Activated CD8-positive, alpha-beta T cell treated with anti-CD3 and anti-CD28 coated beads, Interleukin-2, amount 10 ng/mL, durations not matched to agents 7 days and 5 days (primary cell): ENCODE measurements around the gene ZBTB44. TPM values are rescaled to one million over a fixed set of nuclear protein-coding genes. Genes with fewer than 3 reads are reported as not detected.
"Not testable (repeated sequence)": the region's sequence is repeated elsewhere in the genome, so short reads cannot be mapped to it uniquely, and the experiment has no call there.

Experiments
- ATAC-seq: fragments of 150-1000 bp; cut with Tn5 transposase; one replicate; pipeline ENCODE4 v1.10.0; 2021; ENCODE audit warnings: moderate library complexity
- CTCF ChIA-PET: fragments of 350-600 bp; sonication (Branson Sonifier 250); formaldehyde crosslinking; loops from one replicate; lab custom pipeline; 2021; ENCODE audit warnings: antibody characterized with exemption; lab: Charles Lee
- POLR2A ChIA-PET: fragments of 350-600 bp; sonication (Branson Sonifier 250); formaldehyde crosslinking; loops from one replicate; lab custom pipeline; 2021; ENCODE audit warnings: antibody characterized with exemption; lab: Charles Lee
- DNase-seq: peaks from one replicate; pipeline ENCODE4 v3.0.0-alpha.2; 2020
- H3K27ac Mint-ChIP-seq: one replicate; pipeline ENCODE4 v1.8.0; 2021; ENCODE audit warnings: mild to moderate bottlenecking, mixed read lengths
- H3K27me3 Mint-ChIP-seq: one replicate; pipeline ENCODE4 v1.8.0; 2021; ENCODE audit warnings: low read depth, mixed read lengths
- H3K36me3 Mint-ChIP-seq: one replicate; pipeline ENCODE4 v1.8.0; 2021; ENCODE audit warnings: low read depth, mixed read lengths
- H3K4me1 Mint-ChIP-seq: one replicate; pipeline ENCODE4 v1.8.0; 2021; ENCODE audit warnings: low read depth, mixed read lengths
- H3K4me3 Mint-ChIP-seq: one replicate; pipeline ENCODE4 v1.8.0; 2021; ENCODE audit warnings: mild to moderate bottlenecking, mixed read lengths
- H3K9me3 Mint-ChIP-seq: one replicate; pipeline ENCODE4 v1.8.0; 2022; ENCODE audit warnings: mixed read lengths; ENCODE audit not compliant: insufficient read depth
- total RNA-seq, 2 experiments: library from RNA; stranded (reverse); gene quantifications; one replicate each; pipeline ENCODE4 v1.2.3, GENCODE V29; 2021

Gene ZBTB44
- total RNA-seq, 2 experiments from 2014 or later = 37.8 to 42.1 TPM

DNA sequence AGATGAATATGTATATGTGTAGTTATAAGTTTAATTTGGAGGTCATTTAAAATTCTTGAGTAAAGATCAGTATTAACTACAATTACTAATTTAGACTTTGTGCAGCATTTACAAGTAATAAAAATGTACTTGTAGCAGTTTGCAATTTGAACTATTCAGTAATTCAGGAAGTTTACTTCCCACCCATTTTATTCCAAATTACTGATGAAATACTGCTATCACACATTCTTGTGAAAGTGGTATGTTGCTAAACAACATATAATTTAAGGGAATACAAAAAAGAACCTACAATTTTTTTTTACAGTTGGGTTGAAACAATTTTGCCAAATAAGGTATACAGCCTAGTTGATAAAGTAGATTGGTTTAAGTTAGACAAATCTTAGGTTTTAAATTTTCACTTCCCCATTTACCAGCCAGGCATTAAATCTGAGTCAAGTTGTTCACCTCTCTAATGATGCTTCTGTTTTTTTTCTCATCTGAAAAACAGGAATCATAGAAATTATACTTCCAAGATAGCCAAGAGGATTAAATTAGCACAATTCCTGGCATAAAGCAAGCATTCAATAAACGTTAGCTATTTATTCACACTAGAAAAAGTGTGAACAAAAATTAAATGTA is 45.3 kb downstream of the ZBTB44 start:
- ATAC-seq (no peak), DNase-seq (no peak)
- Mint-ChIP-seq H3K4me3 (no peak overlapping the region), H3K27me3 (no peaks in the 10 kb centered on the region), H3K9me3 (no peaks in the 10 kb centered on the region), H3K36me3 (peaks cover 17% of the 10 kb centered on the region), H3K27ac (no peak overlapping the region), H3K4me1 (peaks cover 5% of the 10 kb centered on the region)
- POLR2A ChIA-PET = no interaction called here
- CTCF ChIA-PET = no interaction called here

DNA sequence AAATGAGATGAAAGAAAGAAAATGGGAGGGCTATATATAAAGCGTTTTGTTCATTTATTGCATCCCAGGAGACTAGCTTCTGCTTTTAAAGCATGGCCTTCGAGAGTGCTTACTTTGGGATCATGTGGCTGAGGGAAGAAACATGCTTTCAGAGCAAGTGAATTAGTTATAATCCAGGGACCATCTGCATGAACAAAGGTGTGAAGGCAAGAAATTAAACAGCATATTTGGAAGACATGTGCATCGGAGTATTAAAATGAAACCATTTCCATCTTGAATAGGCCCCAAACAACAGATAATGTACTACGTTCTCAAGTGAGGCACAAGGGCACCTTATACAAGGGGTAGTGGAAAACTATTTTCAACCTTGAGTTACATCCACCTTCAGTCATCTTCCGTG is 51.4 kb downstream of the ZBTB44 start:
- no peaks in the 10 kb centered on the region for H3K27me3 Mint-ChIP-seq
- no peak for ATAC-seq
- no peak overlapping the region for H3K4me3 Mint-ChIP-seq
- H3K27ac Mint-ChIP-seq = peak overlapping the region; percentile 20
- no peak for DNase-seq
- peaks cover 11% of the 10 kb centered on the region for H3K4me1 Mint-ChIP-seq
- peaks cover 34% of the 10 kb centered on the region for H3K36me3 Mint-ChIP-seq
- ChIA-PET CTCF (no interaction called here), POLR2A (no interaction called here)
- H3K9me3 Mint-ChIP-seq = peaks cover 6% of the 10 kb centered on the region

DNA sequence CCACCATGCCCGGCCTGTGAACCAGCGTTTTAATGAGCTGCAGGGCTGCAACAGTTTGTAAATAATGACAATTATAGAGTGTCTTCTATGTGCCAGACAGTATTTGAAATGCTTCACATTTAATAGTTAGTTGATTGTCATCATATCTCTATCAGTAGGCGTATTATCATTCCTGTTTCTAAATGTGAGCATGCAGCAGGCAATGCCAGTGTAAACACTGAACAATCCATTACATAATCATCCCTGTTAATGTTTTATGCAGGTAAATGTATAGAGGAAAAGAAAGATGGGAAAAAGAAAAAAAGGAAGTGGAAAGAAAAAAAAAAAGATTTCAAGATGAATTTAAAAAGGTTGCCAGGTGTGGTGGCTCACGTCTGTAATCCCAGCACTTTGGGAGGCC is 52.3 kb downstream of the ZBTB44 start:
- ATAC-seq (no peak), DNase-seq (no peak)
- H3K27ac Mint-ChIP-seq = no peak overlapping the region
- CTCF ChIA-PET = interaction anchor here (0.5 kb wide), 1 partner anchor 330 kb away, joined by 5 read pairs; no protein-coding TSS in a partner anchor
- no peaks in the 10 kb centered on the region for H3K27me3 Mint-ChIP-seq
- POLR2A ChIA-PET = no interaction called here
- peaks cover 39% of the 10 kb centered on the region for H3K36me3 Mint-ChIP-seq
- peaks cover 11% of the 10 kb centered on the region for H3K4me1 Mint-ChIP-seq
- peaks cover 6% of the 10 kb centered on the region for H3K9me3 Mint-ChIP-seq
- no peak overlapping the region for H3K4me3 Mint-ChIP-seq

DNA sequence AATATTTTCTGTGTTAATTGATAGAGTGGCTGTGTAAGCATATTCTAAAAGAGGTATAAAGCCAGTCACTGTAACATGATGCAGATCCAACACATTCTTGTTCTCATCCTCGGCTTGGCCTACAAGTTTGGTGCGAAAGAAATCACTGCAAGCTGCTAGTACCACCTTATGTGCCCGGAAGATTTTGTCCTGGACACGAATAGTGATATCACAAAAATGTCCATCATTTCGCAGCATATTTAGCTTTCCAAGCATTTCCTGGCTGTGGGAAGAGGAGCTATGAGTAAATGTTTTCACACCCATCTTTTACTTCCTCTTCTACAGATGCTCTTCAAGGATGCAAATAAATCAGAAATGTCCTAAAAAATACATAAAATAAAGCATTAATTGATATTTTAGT is 53.1 kb downstream of the ZBTB44 start:
- CTCF ChIA-PET = no interaction called here
- no peak for ATAC-seq
- peaks cover 11% of the 10 kb centered on the region for H3K4me1 Mint-ChIP-seq

GRCh38 chr11:130260742-130261141 is 54.0 kb downstream of the ZBTB44 start:
- ChIA-PET CTCF (no interaction called here), POLR2A (no interaction called here)
- Mint-ChIP-seq H3K4me3 (no peak overlapping the region), H3K9me3 (peaks cover 6% of the 10 kb centered on the region), H3K36me3 (peaks cover 38% of the 10 kb centered on the region), H3K27me3 (no peaks in the 10 kb centered on the region), H3K4me1 (peaks cover 11% of the 10 kb centered on the region), H3K27ac (no peak overlapping the region)
- ATAC-seq (no peak), DNase-seq (no peak)

More for the DNA sequence above, 53.1 kb downstream of the ZBTB44 start:
- no peak overlapping the region for H3K4me3 Mint-ChIP-seq
- H3K9me3 Mint-ChIP-seq = peaks cover 6% of the 10 kb centered on the region
- no peaks in the 10 kb centered on the region for H3K27me3 Mint-ChIP-seq
- DNase-seq = no peak
- H3K36me3 Mint-ChIP-seq = peaks cover 39% of the 10 kb centered on the region
- H3K27ac Mint-ChIP-seq = no peak overlapping the region
- POLR2A ChIA-PET = no interaction called here

DNA sequence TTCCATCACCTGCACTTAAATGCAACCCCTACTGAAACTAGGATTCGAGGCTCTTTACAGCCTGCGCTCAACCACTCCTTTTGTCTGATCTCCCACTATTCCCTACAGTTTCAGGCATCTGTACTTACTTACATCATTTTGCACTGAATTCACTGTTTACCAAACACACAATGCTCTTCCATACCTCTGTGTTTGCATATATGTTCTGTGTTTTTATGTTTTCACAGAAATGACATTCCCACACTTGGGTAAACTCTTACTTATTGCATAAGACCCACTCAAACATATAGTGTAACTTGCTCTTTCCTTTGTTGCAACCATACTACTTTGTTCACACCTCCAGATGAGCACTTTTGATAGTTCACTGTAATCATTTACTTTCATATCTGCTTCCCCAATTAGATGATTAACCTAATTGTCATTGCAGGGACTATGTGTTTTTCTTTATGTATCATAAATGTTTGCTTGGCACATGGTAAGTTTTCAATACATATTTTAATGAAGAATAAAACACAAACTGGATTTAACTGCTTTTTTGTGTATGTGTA is 54.6 kb downstream of the ZBTB44 start:
- Mint-ChIP-seq H3K36me3 (peaks cover 42% of the 10 kb centered on the region), H3K4me1 (peaks cover 11% of the 10 kb centered on the region), H3K27me3 (no peaks in the 10 kb centered on the region), H3K9me3 (peaks cover 6% of the 10 kb centered on the region), H3K27ac (no peak overlapping the region), H3K4me3 (no peak overlapping the region)
- POLR2A ChIA-PET = no interaction called here
- CTCF ChIA-PET = no interaction called here
- no peak for ATAC-seq
- DNase-seq = no peak

DNA sequence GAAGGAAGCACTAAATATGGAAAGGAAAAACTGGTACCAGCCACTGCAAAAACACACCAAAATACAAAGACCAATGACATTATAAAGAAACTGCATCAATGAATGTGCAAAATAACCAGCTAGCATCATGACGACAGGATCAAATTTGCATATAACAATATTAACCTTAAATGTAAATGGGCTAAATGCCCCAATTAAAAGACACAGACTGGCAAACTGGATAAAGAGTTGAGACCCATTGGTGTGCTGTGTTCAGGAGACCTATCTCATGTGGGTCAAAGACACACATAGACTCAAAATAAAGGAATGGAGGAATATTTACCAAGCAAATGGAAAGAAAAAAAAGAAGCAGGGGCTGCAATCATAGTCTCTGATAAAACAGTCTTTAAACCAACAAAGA is 63.0 kb downstream of the ZBTB44 start:
- peaks cover 52% of the 10 kb centered on the region for H3K36me3 Mint-ChIP-seq
- ATAC-seq, H3K9me3 Mint-ChIP-seq, H3K27ac Mint-ChIP-seq, POLR2A ChIA-PET, H3K4me3 Mint-ChIP-seq, DNase-seq, CTCF ChIA-PET, H3K27me3 Mint-ChIP-seq: not testable (repeated sequence)
- peaks cover 13% of the 10 kb centered on the region for H3K4me1 Mint-ChIP-seq

DNA sequence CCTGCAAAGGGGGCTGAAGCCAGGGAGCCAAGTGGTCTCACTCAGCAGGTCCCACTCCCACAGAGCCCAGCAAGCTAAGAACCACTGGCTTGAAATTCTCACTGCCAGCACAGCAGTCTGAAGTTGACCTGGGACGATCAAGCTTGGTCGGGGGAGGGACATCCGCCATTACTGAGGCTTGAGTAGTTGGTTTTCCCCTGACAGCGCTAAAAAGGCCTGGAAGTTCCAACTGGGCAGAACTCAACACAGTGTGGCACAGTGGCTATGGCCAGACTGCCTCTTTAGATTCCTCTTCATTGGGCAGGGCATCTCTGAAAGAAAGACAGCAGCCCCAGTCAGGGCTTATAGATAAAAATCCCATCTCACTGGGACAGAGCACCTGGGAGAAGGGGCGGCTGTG is 64.8 kb downstream of the ZBTB44 start:
- DNase-seq, H3K9me3 Mint-ChIP-seq, ATAC-seq, POLR2A ChIA-PET, H3K27me3 Mint-ChIP-seq, CTCF ChIA-PET, H3K4me3 Mint-ChIP-seq, H3K27ac Mint-ChIP-seq: not testable (repeated sequence)
- H3K4me1 Mint-ChIP-seq = peaks cover 16% of the 10 kb centered on the region
- peaks cover 44% of the 10 kb centered on the region for H3K36me3 Mint-ChIP-seq

GRCh38 chr11:130249371-130249770 is 65.3 kb downstream of the ZBTB44 start:
- Mint-ChIP-seq H3K27me3 (no peaks in the 10 kb centered on the region), H3K4me3 (no peak overlapping the region), H3K9me3 (peaks cover 9% of the 10 kb centered on the region), H3K36me3 (peaks cover 43% of the 10 kb centered on the region), H3K27ac (no peak overlapping the region), H3K4me1 (peaks cover 17% of the 10 kb centered on the region)
- no peak for ATAC-seq
- no peak for DNase-seq
- ChIA-PET CTCF (no interaction called here), POLR2A (no interaction called here)

- CTCF ChIA-PET = no interaction called here
- Mint-ChIP-seq H3K27me3 (no peaks in the 10 kb centered on the region), H3K9me3 (peaks cover 2% of the 10 kb centered on the region), H3K36me3 (peaks cover 37% of the 10 kb centered on the region), H3K27ac (peak overlapping the region; percentile 47), H3K4me1 (peaks cover 30% of the 10 kb centered on the region), H3K4me3 (no peak overlapping the region)
- ATAC-seq (no peak), DNase-seq (no peak)
- POLR2A ChIA-PET = no interaction called here
These were observed 67.4 kb downstream of the ZBTB44 start for GRCh38 chr11:130247319-130247718.

GRCh38 chr11:130246738-130247137 is 68.0 kb downstream of the ZBTB44 start:
- H3K27me3 Mint-ChIP-seq = no peaks in the 10 kb centered on the region
- ATAC-seq (no peak), DNase-seq (no peak)
- POLR2A ChIA-PET = no interaction called here
- H3K36me3 Mint-ChIP-seq = peaks cover 32% of the 10 kb centered on the region
- peak overlapping the region; percentile 37 for H3K27ac Mint-ChIP-seq
- peaks cover 30% of the 10 kb centered on the region for H3K4me1 Mint-ChIP-seq
- CTCF ChIA-PET = no interaction called here
- H3K4me3 Mint-ChIP-seq = no peak overlapping the region
- no peaks in the 10 kb centered on the region for H3K9me3 Mint-ChIP-seq

DNA sequence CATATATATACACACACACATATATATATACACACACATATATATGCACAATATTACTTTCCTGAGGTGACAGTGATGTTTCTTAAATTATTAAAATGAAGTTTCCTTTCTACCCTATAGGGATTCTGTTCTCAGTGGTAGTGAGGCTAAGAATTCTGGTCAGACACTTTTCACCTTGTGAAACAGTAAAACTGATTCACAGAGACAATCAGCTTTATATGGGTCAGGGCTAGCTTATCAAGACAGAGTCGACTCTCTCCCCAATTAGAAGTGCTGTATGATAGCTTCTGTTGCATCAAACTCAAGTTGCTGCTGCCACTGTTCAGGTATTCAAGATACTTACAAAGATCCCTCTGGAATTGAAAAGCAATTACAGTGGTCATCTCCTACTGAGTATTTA is 68.4 kb downstream of the ZBTB44 start:
- ChIA-PET CTCF (no interaction called here), POLR2A (no interaction called here)
- Mint-ChIP-seq H3K36me3 (peaks cover 29% of the 10 kb centered on the region), H3K9me3 (no peaks in the 10 kb centered on the region), H3K27me3 (no peaks in the 10 kb centered on the region), H3K4me1 (peaks cover 30% of the 10 kb centered on the region), H3K27ac (no peak overlapping the region), H3K4me3 (no peak overlapping the region)
- no peak for DNase-seq
- ATAC-seq = no peak
